Measurements from ENCODE around the gene RALA. TPM values are rescaled to one million over a fixed set of nuclear protein-coding genes. Genes with fewer than 3 reads are reported as not detected.

The RALA gene
- total RNA-seq, 2 experiments from 2014 or later: 24.5 to 27.5 TPM

DNA sequence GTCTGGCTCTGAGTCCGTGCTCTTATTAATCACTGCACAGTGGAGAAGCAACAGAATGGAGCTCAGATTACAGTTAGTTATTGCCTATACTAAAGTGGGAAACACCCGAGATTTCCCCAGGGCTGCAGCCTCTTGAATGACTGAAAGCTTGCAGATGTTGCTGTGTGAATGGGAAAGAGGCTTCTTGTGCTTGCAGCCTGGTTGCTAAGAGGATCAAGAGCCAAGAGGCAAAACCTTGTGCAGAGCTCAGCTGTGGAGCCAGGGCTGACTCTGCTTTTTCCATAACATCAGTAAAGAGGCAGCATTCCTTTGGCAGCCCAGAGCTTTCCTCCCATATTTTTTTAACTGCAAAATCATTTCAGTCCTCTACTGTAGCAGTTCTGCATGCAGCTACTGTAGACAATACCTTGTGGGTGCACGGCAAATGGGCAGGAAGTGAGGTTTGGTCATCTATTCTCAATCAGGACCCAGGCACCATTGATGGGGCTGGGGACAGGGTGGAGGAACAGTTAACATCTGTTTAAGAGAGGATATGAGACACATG lies 86.5 kb downstream of the RALA start:
- peaks cover 3% of the 10 kb centered on the region for H3K9me3 Mint-ChIP-seq

DNA sequence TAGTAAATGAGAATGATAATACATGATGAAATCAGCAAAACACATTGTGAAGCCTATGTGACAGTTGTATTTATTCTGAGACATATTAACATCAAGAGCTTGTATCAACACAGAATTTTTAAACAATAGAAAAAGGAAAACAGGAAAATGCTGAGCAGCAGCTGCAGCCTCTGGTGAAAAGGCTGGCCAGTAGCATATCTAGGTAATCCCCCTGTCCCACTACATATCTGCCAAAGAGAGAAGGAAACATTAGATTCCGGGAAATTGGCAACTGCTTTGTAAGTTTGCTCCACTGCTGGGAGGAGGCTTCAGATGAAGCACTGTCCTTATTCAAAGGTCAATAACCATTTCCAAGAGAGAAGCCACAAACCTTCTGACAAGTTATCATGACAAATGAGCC lies 89.4 kb downstream of the RALA start:
- Mint-ChIP-seq H3K27ac (no peak overlapping the region), H3K36me3 (ENCODE audit: low read depth) (peaks cover 12% of the 10 kb centered on the region), H3K27me3 (no peaks in the 10 kb centered on the region), H3K4me3 (no peak overlapping the region), H3K9me3 (peaks cover 8% of the 10 kb centered on the region), H3K4me1 (ENCODE audit: low read depth) (peaks cover 4% of the 10 kb centered on the region)
- TF ChIP-seq, protein P1, sequence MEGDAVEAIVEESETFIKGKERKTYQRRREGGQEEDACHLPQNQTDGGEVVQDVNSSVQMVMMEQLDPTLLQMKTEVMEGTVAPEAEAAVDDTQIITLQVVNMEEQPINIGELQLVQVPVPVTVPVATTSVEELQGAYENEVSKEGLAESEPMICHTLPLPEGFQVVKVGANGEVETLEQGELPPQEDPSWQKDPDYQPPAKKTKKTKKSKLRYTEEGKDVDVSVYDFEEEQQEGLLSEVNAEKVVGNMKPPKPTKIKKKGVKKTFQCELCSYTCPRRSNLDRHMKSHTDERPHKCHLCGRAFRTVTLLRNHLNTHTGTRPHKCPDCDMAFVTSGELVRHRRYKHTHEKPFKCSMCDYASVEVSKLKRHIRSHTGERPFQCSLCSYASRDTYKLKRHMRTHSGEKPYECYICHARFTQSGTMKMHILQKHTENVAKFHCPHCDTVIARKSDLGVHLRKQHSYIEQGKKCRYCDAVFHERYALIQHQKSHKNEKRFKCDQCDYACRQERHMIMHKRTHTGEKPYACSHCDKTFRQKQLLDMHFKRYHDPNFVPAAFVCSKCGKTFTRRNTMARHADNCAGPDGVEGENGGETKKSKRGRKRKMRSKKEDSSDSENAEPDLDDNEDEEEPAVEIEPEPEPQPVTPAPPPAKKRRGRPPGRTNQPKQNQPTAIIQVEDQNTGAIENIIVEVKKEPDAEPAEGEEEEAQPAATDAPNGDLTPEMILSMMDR (IDR thresholded peaks at IDR 0.05): no peak
- no peak overlapping the region for H3K27ac ChIP-seq (ENCODE audit: low read depth in 1 of 2, low read length in 2 of 2)
- CTCF ChIA-PET: no interaction called here
- ATAC-seq (ENCODE audit: poor library complexity) (no peak), DNase-seq (no peak)
- peaks cover 14 to 28% of the 10 kb centered on the region in 2 experiments for H3K9me3 ChIP-seq (ENCODE audit: control insufficient read depth in 1 of 2, insufficient read depth in 1 of 2, low read length in 2 of 2)
- POLR2A ChIA-PET: no interaction called here
- no peaks in the 10 kb centered on the region for H3K36me3 ChIP-seq (ENCODE audit: insufficient read depth, low read length)
- intact Hi-C loops (cut with DNase I, micrococcal nuclease): no loop called here
- H3K4me1 ChIP-seq (ENCODE audit: insufficient read depth, low read length): no peaks in the 10 kb centered on the region
- no peak overlapping the region for H3K4me3 ChIP-seq (ENCODE audit: low read length)
- no peaks in the 10 kb centered on the region for H3K27me3 ChIP-seq (ENCODE audit: control insufficient read depth in 1 of 2, insufficient read depth in 2 of 2, low read length in 2 of 2)

More for the DNA sequence above, 86.5 kb downstream of the RALA start:
- H3K36me3 ChIP-seq (ENCODE audit: insufficient read depth, low read length): peaks cover 3% of the 10 kb centered on the region
- Mint-ChIP-seq H3K27ac (no peak overlapping the region), H3K27me3 (no peaks in the 10 kb centered on the region), H3K4me3 (no peak overlapping the region), H3K36me3 (ENCODE audit: low read depth) (peaks cover 29% of the 10 kb centered on the region), H3K4me1 (ENCODE audit: low read depth) (peaks cover 4% of the 10 kb centered on the region)
- DNase-seq: no peak
- TF ChIP-seq, protein P1 (IDR thresholded peaks at IDR 0.05): no peak
- CTCF ChIA-PET: interaction anchor here (0.6 to 1.2 kb wide), 2 partner anchors 31 to 65 kb away, joined by 3 read pairs; no protein-coding TSS in a partner anchor
- intact Hi-C loops (cut with DNase I, micrococcal nuclease): no loop called here
- H3K4me3 ChIP-seq (ENCODE audit: low read length): no peak overlapping the region
- no peak for ATAC-seq (ENCODE audit: poor library complexity)
- H3K27me3 ChIP-seq (ENCODE audit: control insufficient read depth in 1 of 2, insufficient read depth in 2 of 2, low read length in 2 of 2): no peaks in the 10 kb centered on the region
- no peaks in the 10 kb centered on the region for H3K4me1 ChIP-seq (ENCODE audit: insufficient read depth, low read length)
- POLR2A ChIA-PET: interaction anchor here (2.1 kb wide), 1 partner anchor 24 kb away, joined by 8 read pairs; no protein-coding TSS in a partner anchor
- H3K27ac ChIP-seq (ENCODE audit: low read depth in 1 of 2, low read length in 2 of 2): no peak overlapping the region
- H3K9me3 ChIP-seq (ENCODE audit: control insufficient read depth in 1 of 2, insufficient read depth in 1 of 2, low read length in 2 of 2): peaks cover 6 to 17% of the 10 kb centered on the region in 2 experiments

DNA sequence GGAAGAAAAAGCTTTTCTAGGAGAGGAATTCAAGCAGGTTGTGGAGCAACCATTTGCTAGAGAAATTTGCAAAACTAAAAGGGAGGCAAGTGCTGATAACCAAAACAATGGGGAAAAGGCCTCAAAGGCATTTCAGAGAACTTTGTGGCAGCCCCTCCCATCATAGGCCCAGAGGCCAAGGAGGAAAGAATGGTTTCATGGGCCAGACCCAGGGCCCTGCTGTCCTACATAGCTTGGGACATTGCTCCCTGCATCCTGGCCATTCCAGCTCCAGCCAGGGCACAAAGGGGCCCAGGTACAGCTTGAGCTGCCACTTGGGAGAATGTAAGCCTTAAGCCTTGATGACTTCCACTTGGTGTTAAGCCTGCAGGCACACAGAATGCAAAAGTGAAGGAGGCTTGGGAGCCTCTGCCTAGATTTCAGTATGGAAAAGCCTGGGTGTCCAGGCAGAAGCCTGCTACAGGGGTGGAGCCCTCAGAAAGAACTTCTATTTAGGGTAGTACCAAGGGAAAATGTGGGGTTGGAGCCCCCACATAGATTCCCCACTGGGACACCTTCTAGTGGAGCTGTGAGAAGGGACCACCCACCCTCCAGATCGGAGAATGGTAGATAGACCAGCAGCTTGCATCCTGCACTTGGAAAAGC lies 91.2 kb downstream of the RALA start:
- ChIA-PET CTCF (no interaction called here), POLR2A (no interaction called here)
- Histone ChIP-seq H3K27me3 (ENCODE audit: control insufficient read depth in 1 of 2, insufficient read depth in 2 of 2, low read length in 2 of 2) (no peaks in the 10 kb centered on the region), H3K4me3 (ENCODE audit: low read length) (no peak overlapping the region), H3K9me3 (ENCODE audit: control insufficient read depth in 1 of 2, insufficient read depth in 1 of 2, low read length in 2 of 2) (peaks cover 14 to 28% of the 10 kb centered on the region in 2 experiments), H3K4me1 (ENCODE audit: insufficient read depth, low read length) (no peaks in the 10 kb centered on the region), H3K36me3 (ENCODE audit: insufficient read depth, low read length) (no peaks in the 10 kb centered on the region), H3K27ac (ENCODE audit: low read depth in 1 of 2, low read length in 2 of 2) (no peak overlapping the region)
- H3K27me3 Mint-ChIP-seq: no peaks in the 10 kb centered on the region
- peaks cover 4% of the 10 kb centered on the region for H3K4me1 Mint-ChIP-seq (ENCODE audit: low read depth)
- H3K27ac Mint-ChIP-seq: no peak overlapping the region
- peaks cover 9% of the 10 kb centered on the region for H3K36me3 Mint-ChIP-seq (ENCODE audit: low read depth)
- DNase-seq (no peak), ATAC-seq (ENCODE audit: poor library complexity) (no peak)
- intact Hi-C loops (cut with DNase I, micrococcal nuclease): no loop called here
- peaks cover 8% of the 10 kb centered on the region for H3K9me3 Mint-ChIP-seq
- TF ChIP-seq, protein P1 (IDR thresholded peaks at IDR 0.05): no peak
- no peak overlapping the region for H3K4me3 Mint-ChIP-seq
